Ishikawa (cell line): ENCODE results near the gene COL6A1.

Experiments
- CEBPB ChIP-seq: IDR thresholded peaks from 2 replicates; pipeline ENCODE4 v1.6.1; 2012
- CREB1 ChIP-seq: IDR thresholded peaks from 2 replicates; pipeline ENCODE4 v1.6.1; 2012; ENCODE audit warnings: low read depth
- EGR1 ChIP-seq: IDR thresholded peaks from 2 replicates; pipeline ENCODE4 v1.6.1; 2012
- EP300 ChIP-seq: IDR thresholded peaks from 2 replicates; pipeline ENCODE4 v1.6.1; 2012; ENCODE audit warnings: borderline replicate concordance
- FOXM1 ChIP-seq: IDR thresholded peaks from 2 replicates; pipeline ENCODE4 v1.6.1; 2012; ENCODE audit warnings: low read depth, borderline replicate concordance
- MAX ChIP-seq: IDR thresholded peaks from 2 replicates; pipeline ENCODE4 v1.6.1; 2012
- NFIC ChIP-seq: IDR thresholded peaks from 2 replicates; pipeline ENCODE4 v1.6.1; 2012
- RAD21 ChIP-seq: IDR thresholded peaks from 2 replicates; pipeline ENCODE4 v1.6.1; 2012; ENCODE audit warnings: low read depth
- REST ChIP-seq: IDR thresholded peaks from 2 replicates; pipeline ENCODE4 v1.6.1; 2012; ENCODE audit warnings: low read depth, mild to moderate bottlenecking
- TAF1 ChIP-seq: IDR thresholded peaks from 2 replicates; pipeline ENCODE4 v1.6.1; 2012; ENCODE audit warnings: low read depth, mild to moderate bottlenecking
- TCF12 ChIP-seq: IDR thresholded peaks from 2 replicates; pipeline ENCODE4 v1.6.1; 2012; ENCODE audit warnings: low read depth
- TEAD4 ChIP-seq: IDR thresholded peaks from 2 replicates; pipeline ENCODE4 v1.6.1; 2012
- USF1 ChIP-seq: IDR thresholded peaks from 2 replicates; pipeline ENCODE4 v1.6.1; 2012
- YY1 ChIP-seq: IDR thresholded peaks from 2 replicates; pipeline ENCODE4 v1.6.1; 2012; ENCODE audit warnings: low read depth
- ZBTB7A ChIP-seq: IDR thresholded peaks from 2 replicates; pipeline ENCODE4 v1.6.1; 2012; ENCODE audit warnings: low read depth

The COL6A1 gene

GRCh38 chr21:46035809-46036695, 54.5 kb downstream of the COL6A1 start:
- TF ChIP-seq FOXM1 (no peak), RAD21 (no peak), CEBPB (no peak), REST (no peak), CREB1 (no peak), TAF1 (no peak), NFIC (no peak), EGR1 (no peak), EP300 (no peak), MAX (no peak), TEAD4 (no peak), USF1 (no peak), TCF12 (no peak), YY1 (no peak)

GRCh38 chr21:46036696-46037330, 55.2 kb downstream of the COL6A1 start:
- no peak for TF ChIP-seq ZBTB7A
- no peak for TF ChIP-seq TCF12
- no peak for TF ChIP-seq REST
- no peak for TF ChIP-seq MAX
- TF ChIP-seq FOXM1 = no peak
- no peak for TF ChIP-seq EGR1
- no peak for TF ChIP-seq YY1
- no peak for TF ChIP-seq TAF1
- no peak for TF ChIP-seq TEAD4
- no peak for TF ChIP-seq CREB1
- no peak for TF ChIP-seq USF1

GRCh38 chr21:46037331-46038325, 56.1 kb downstream of the COL6A1 start:
- no peak for TF ChIP-seq YY1

GRCh38 chr21:46038341-46038829, 56.8 kb downstream of the COL6A1 start:
- TF ChIP-seq USF1 = no peak
- TF ChIP-seq TCF12 = no peak
- no peak for TF ChIP-seq RAD21
- TF ChIP-seq EP300 = no peak
- TF ChIP-seq TEAD4 = no peak
- no peak for TF ChIP-seq CEBPB
- TF ChIP-seq NFIC = no peak
- TF ChIP-seq CREB1 = no peak
- no peak for TF ChIP-seq TAF1
